AG10803 (cell line): ENCODE results near the gene CCDC187.

ENCODE experiments used
- DNase-seq: peaks from one replicate; pipeline ENCODE4 v3.0.0; 2010; ENCODE audit warnings: low read depth
- H3K4me3 ChIP-seq: 2 replicates; pipeline ENCODE4 v1.5.1; 2011; ENCODE audit warnings: mild to moderate bottlenecking, low read length, control low read depth
- CTCF ChIP-seq: conservative IDR thresholded peaks from 2 replicates; pipeline ENCODE4 v1.5.1; 2011; ENCODE audit warnings: mild to moderate bottlenecking, low read length, control low read depth, inconsistent platforms

The CCDC187 gene

DNA sequence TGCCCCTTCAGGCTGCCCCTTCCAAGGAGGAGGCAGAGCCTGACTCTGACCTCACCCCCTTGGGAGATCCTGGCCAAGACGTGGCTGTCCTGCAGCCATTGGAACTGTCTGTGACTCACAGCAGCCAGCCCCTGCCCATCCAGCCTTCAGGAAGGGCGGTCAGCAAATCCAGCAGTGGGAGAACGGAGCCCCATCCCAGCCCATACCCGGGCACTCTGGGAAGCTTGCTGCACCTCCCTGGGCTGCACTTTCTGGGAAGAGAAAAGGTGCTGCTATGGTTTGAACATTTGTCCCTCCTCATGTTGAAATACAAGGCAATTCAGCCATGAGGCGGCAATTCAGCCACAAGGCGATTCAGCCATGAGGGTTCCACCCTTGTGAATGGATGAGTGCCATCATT, 24.4 kb downstream of the CCDC187 start:
- TF ChIP-seq CTCF, result no peak

GRCh38 chr9:136278894-136279293, 25.0 kb downstream of the CCDC187 start:
- H3K4me3 ChIP-seq, result no peak overlapping the region
- TF ChIP-seq CTCF, result no peak
- no peak for DNase-seq

More for the DNA sequence above, 24.4 kb downstream of the CCDC187 start:
- no peak for DNase-seq
- no peak overlapping the region for H3K4me3 ChIP-seq

- TF ChIP-seq CTCF, result no peak
- no peak overlapping the region for H3K4me3 ChIP-seq
- no peak for DNase-seq
Measured at GRCh38 chr9:136278221-136278620, 25.7 kb downstream of the CCDC187 start.

GRCh38 chr9:136277746-136278145, 26.1 kb downstream of the CCDC187 start:
- DNase-seq, result no peak
- no peak overlapping the region for H3K4me3 ChIP-seq
- no peak for TF ChIP-seq CTCF

GRCh38 chr9:136276716-136277115, 27.2 kb downstream of the CCDC187 start:
- DNase-seq, result no peak
- no peak overlapping the region for H3K4me3 ChIP-seq
- no peak for TF ChIP-seq CTCF

GRCh38 chr9:136275655-136276429, 28.1 kb downstream of the CCDC187 start:
- H3K4me3 ChIP-seq, result no peak overlapping the region
- DNase-seq, result no peak
- no peak for TF ChIP-seq CTCF
